GM21576 (cell line): ENCODE data around the gene PRKCD.

Experiments
- ATAC-seq: cut with Tn5 transposase; IDR thresholded peaks from one replicate; pipeline ENCODE4 v1.9.1; 2021; ENCODE audit warnings: mild to moderate bottlenecking, moderate library complexity; ENCODE audit not compliant: unreplicated experiment

Gene PRKCD

GRCh38 chr3:53230789-53231188 is 69.8 kb downstream of the PRKCD start:
- ATAC-seq, result no peak

DNA sequence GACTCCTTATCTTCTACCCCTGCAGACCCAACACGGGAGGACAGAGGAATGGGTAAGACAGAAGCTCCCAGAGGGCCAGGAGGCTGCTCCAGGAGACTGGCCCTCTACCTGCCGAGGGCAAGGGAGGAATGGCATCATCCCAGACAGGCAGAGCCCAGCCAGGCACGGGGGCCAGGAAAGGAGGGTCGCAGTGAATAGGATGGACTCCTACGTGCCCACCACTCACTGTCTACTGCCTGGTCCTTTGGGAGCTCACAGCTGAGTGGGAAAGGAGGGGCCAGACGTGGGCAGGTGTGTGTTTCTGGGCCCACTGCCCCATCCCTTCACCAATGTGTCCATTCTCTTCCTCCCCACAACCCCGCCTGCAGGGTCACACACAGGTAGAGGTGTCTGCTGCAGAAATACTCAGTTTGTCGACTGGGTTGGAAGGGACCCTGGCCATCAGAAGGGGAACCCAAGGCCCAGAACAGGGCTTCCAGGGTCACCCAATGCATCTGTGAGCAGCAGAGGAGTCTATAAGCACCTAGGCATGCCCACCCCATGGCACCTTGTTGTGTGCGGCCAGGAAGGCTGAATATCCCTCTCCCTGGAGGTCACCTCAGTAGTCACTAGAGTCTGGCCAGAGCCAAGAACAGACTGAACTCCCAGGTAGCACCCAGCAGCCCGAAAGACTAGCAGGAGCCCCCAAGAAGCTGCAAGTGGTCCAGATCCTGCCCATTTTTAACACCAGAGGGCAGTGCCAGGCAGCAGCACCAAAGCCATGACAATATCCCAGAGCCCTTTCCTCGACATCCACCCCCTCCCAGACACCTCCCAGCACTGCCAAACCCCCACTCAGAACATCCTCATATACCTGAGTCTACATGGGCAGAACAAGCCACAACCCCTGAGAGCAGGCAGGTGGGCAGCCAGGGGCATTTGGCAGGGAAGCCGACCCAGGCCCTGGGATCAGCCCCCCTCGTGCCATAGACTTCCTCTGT is 70.8 kb downstream of the PRKCD start:
- ATAC-seq, result no peak

- ATAC-seq, result no peak
These were observed 71.8 kb downstream of the PRKCD start for GRCh38 chr3:53232641-53233377.

- ATAC-seq, result no peak
These were observed 73.3 kb downstream of the PRKCD start for GRCh38 chr3:53234130-53234840.

DNA sequence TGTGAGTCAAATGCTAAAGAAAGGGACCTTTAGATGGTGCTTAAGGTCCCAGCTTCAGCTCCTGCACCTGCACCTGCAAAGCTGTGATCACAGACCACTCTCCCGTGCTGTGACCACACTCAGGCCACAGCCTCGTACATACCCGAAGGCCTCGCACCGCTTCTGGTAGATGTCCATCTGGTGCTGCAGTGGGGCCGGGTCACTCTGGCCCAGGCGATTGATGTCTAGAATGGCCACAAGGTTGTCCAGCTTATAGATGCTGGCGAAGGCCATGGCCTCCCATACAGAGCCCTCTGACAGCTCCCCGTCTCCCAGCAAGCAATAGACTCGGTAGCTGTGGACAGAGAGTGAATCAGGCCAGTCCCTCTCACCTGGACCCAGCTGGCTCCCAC is 73.8 kb downstream of the PRKCD start:
- no peak for ATAC-seq

GRCh38 chr3:53235545-53235944 is 74.5 kb downstream of the PRKCD start:
- ATAC-seq, result no peak

GRCh38 chr3:53236112-53236841 is 75.3 kb downstream of the PRKCD start:
- no peak for ATAC-seq

GRCh38 chr3:53238051-53238850 is 77.2 kb downstream of the PRKCD start:
- no peak for ATAC-seq

GRCh38 chr3:53238886-53239285 is 77.9 kb downstream of the PRKCD start:
- ATAC-seq, result no peak

- ATAC-seq, result no peak
These were observed 78.8 kb downstream of the PRKCD start for GRCh38 chr3:53239800-53240199.

GRCh38 chr3:53240989-53241972 is 80.3 kb downstream of the PRKCD start:
- ATAC-seq, result no peak

DNA sequence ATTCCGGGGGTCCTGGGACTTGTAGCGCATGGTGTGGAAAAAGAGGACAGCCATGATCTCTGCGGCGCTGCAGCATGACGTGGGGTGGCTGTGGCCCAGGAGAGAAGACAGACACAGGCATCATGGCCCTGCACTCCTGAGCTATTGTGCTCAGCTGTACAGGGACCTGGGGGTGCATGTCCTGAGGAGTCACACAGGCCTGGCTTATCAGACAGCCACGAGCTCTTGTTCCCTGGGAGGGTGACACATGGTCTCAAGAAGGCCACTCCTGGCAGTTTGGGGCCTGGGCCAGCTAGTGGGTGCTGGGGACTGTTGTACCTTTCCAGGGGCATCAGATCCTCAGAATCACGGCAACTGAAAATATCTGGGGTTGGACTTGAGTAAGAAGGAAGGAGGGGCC is 81.1 kb downstream of the PRKCD start:
- no peak for ATAC-seq
